H1 (cell line): Measurements from ENCODE around the gene HOXD12. TPM values are rescaled to one million over a fixed set of nuclear protein-coding genes. Genes with fewer than 3 reads are reported as not detected.

Experiments used
- CTCF ChIA-PET: fragments of 300-600 bp; sonication (Branson Sonifier 250); formaldehyde crosslinking; loops from one replicate; lab custom pipeline; 2021; ENCODE audit not compliant: partially characterized antibody; lab: Charles Lee
- POLR2A ChIA-PET: fragments of 300-600 bp; sonication (Branson Sonifier 250); formaldehyde crosslinking; loops from one replicate; lab custom pipeline; 2021; ENCODE audit warnings: inconsistent platforms; ENCODE audit not compliant: partially characterized antibody; lab: Charles Lee
- DNase-seq, 2 experiments: peaks; one replicate each; pipeline versions ENCODE4 v3.0.0 to v3.0.0-alpha.2; 2010 to 2022; ENCODE audit warnings: low spot score in 2 of 2, low read depth in 1 of 2, mixed read lengths in 1 of 2
- FAIRE-seq: peaks from 2 replicates; lab custom pipeline; 2011; peaks lifted over from hg19 to GRCh38; lab: Jason Lieb, UNC
- H2AFZ ChIP-seq: 2 replicates; pipeline ENCODE4 v1.8.1; 2012; ENCODE audit warnings: low read length, inconsistent platforms
- H2AK5ac ChIP-seq: 2 replicates; pipeline ENCODE4 v1.6.1; 2013; ENCODE audit warnings: low read depth, low read length
- H2BK120ac ChIP-seq: replicated peaks from 2 replicates; pipeline ENCODE3; 2013; ENCODE audit warnings: low read depth, low read length, inconsistent platforms
- H2BK12ac ChIP-seq: 2 replicates; pipeline ENCODE4 v1.6.1; 2013; ENCODE audit warnings: low read depth, low read length
- H2BK15ac ChIP-seq: 2 replicates; pipeline ENCODE4 v1.6.1; 2013; ENCODE audit warnings: low read length
- H2BK20ac ChIP-seq: 2 replicates; pipeline ENCODE4 v1.6.1; 2013; ENCODE audit warnings: low read length
- H2BK5ac ChIP-seq: 2 replicates; pipeline ENCODE4 v1.6.1; 2013; ENCODE audit warnings: low read depth, low read length
- H3K14ac ChIP-seq: 2 replicates; pipeline ENCODE4 v1.6.1; 2013; ENCODE audit warnings: inconsistent platforms; ENCODE audit not compliant: insufficient read length
- H3K18ac ChIP-seq: 2 replicates; pipeline ENCODE4 v1.6.1; 2013; ENCODE audit warnings: low read length; ENCODE audit errors: extremely low read depth
- H3K23ac ChIP-seq: 2 replicates; pipeline ENCODE4 v1.6.1; 2013; ENCODE audit warnings: inconsistent platforms; ENCODE audit not compliant: insufficient read length
- H3K23me2 ChIP-seq: 2 replicates; pipeline ENCODE4 v1.6.1; 2013; ENCODE audit warnings: low read depth, low read length
- H3K27ac ChIP-seq: 2 replicates; pipeline ENCODE4 v1.6.1; 2011; ENCODE audit warnings: low read depth, low read length, inconsistent platforms
- H3K27me3 ChIP-seq, 4 experiments: replicated peaks in 1 of 4; 1 replicate in 1 of 4; 2 replicates in 3 of 4; pipeline versions ENCODE4 v1.6.1 to v1.8.1; 2011 to 2013; ENCODE audit warnings: low read length in 3 of 4, mild to moderate bottlenecking in 3 of 4, inconsistent platforms in 2 of 4, mixed read lengths in 2 of 4, moderate library complexity in 1 of 4; ENCODE audit not compliant: control insufficient read depth in 3 of 4, insufficient read depth in 3 of 4; ENCODE audit errors: extremely low read depth in 1 of 4
- H3K36me3 ChIP-seq, 4 experiments: 2 replicates each; pipeline versions ENCODE4 v1.6.1 to v1.8.1; 2011 to 2013; ENCODE audit warnings: mild to moderate bottlenecking in 4 of 4, low read length in 3 of 4, moderate library complexity in 2 of 4, control low read depth in 1 of 4, inconsistent platforms in 1 of 4; ENCODE audit not compliant: insufficient read depth in 4 of 4, control insufficient read depth in 2 of 4
- H3K4ac ChIP-seq: replicated peaks from 2 replicates; pipeline ENCODE3; 2013; ENCODE audit warnings: low read length, low read depth, mixed read lengths, inconsistent platforms; ENCODE audit not compliant: insufficient read length
- H3K4me1 ChIP-seq, 4 experiments: replicated peaks in 1 of 4; 1 replicate in 1 of 4; 2 replicates in 3 of 4; pipeline versions ENCODE4 v1.6.1 to v1.8.1; 2011 to 2013; ENCODE audit warnings: low read length in 3 of 4, inconsistent platforms in 2 of 4, mixed read lengths in 1 of 4; ENCODE audit not compliant: insufficient read depth in 4 of 4, control insufficient read depth in 3 of 4
- H3K4me2 ChIP-seq, 2 experiments: 2 replicates each; pipeline versions ENCODE4 v1.6.1 to v1.8.1; 2011 to 2013; ENCODE audit warnings: low read depth in 2 of 2, low read length in 2 of 2, control low read depth in 1 of 2, inconsistent platforms in 1 of 2, mild to moderate bottlenecking in 1 of 2; ENCODE audit not compliant: insufficient read depth in 1 of 2
- H3K4me3 ChIP-seq, 4 experiments: fragments of 200-600, 300-600 bp in 1 of 4; sonication (generic), shearing (Covaris generic), sonication (Bioruptor Twin) in 1 of 4; 2 replicates each; pipeline versions ENCODE4 v1.5.1 to v1.8.1; 2011 to 2016; ENCODE audit warnings: low read length in 4 of 4, low read depth in 3 of 4, control low read depth in 2 of 4, inconsistent platforms in 2 of 4, mild to moderate bottlenecking in 2 of 4, mixed read lengths in 1 of 4, moderate library complexity in 1 of 4; ENCODE audit not compliant: insufficient read depth in 2 of 4; ENCODE audit errors: extremely low read depth in 1 of 4
- H3K56ac ChIP-seq: replicated peaks from 2 replicates; pipeline ENCODE3; 2013; ENCODE audit warnings: low read depth, mild to moderate bottlenecking, mixed read lengths, low read length, inconsistent platforms; ENCODE audit not compliant: insufficient read length
- H3K79me1 ChIP-seq: 2 replicates; pipeline ENCODE4 v1.6.1; 2013; ENCODE audit warnings: low read depth, low read length, control low read depth
- H3K79me2 ChIP-seq, 2 experiments: 2 replicates each; pipeline versions ENCODE4 v1.6.1 to v1.8.1; 2012 to 2013; ENCODE audit warnings: low read length in 2 of 2, mild to moderate bottlenecking in 2 of 2, inconsistent platforms in 1 of 2; ENCODE audit not compliant: insufficient read depth in 2 of 2, control insufficient read depth in 1 of 2
- H3K9ac ChIP-seq, 4 experiments: replicated peaks in 1 of 4; 1 replicate in 1 of 4; 2 replicates in 3 of 4; pipeline versions ENCODE4 v1.6.1 to v1.8.1; 2011 to 2013; ENCODE audit warnings: low read depth in 3 of 4, low read length in 3 of 4, control low read depth in 2 of 4, mild to moderate bottlenecking in 2 of 4, moderate library complexity in 2 of 4, inconsistent platforms in 1 of 4; ENCODE audit errors: extremely low read depth in 1 of 4
- H3K9me3 ChIP-seq, 2 experiments: 2 replicates each; pipeline versions ENCODE4 v1.6.1 to v1.8.1; 2012 to 2013; ENCODE audit warnings: mild to moderate bottlenecking in 2 of 2, moderate library complexity in 2 of 2, control low read depth in 1 of 2, inconsistent platforms in 1 of 2, low read depth in 1 of 2, low read length in 1 of 2, mixed read lengths in 1 of 2; ENCODE audit not compliant: insufficient read depth in 2 of 2
- H4K20me1 ChIP-seq, 2 experiments: replicated peaks in 1 of 2; 2 replicates each; pipeline versions ENCODE3 to v1.8.1; 2011 to 2013; ENCODE audit warnings: inconsistent platforms in 2 of 2, low read length in 2 of 2, mild to moderate bottlenecking in 1 of 2; ENCODE audit not compliant: insufficient read depth in 2 of 2, control insufficient read depth in 1 of 2
- H4K5ac ChIP-seq: 2 replicates; pipeline ENCODE4 v1.6.1; 2013; ENCODE audit warnings: low read length, low read depth, mixed read lengths, inconsistent platforms; ENCODE audit not compliant: insufficient read length
- H4K8ac ChIP-seq: 2 replicates; pipeline ENCODE4 v1.8.0; 2013; ENCODE audit warnings: mild to moderate bottlenecking, moderate library complexity, low read length, inconsistent platforms; ENCODE audit not compliant: insufficient read depth; ENCODE audit errors: extremely low read depth
- H4K91ac ChIP-seq: replicated peaks from 2 replicates; pipeline ENCODE3; 2013; ENCODE audit warnings: low read length, mixed read lengths, inconsistent platforms; ENCODE audit not compliant: insufficient read length
- ATF3 ChIP-seq: IDR thresholded peaks from 2 replicates; pipeline ENCODE4 v1.6.1; 2011; ENCODE audit warnings: low read depth, mild to moderate bottlenecking, low read length; ENCODE audit not compliant: insufficient read depth
- CBX8 ChIP-seq: fragments of 300-800, 300-1000 bp; sonication (generic); IDR thresholded peaks from 2 replicates; pipeline ENCODE4 v1.7.1; 2016; ENCODE audit warnings: low read depth, low read length, borderline replicate concordance
- EZH2 ChIP-seq: fragments of 200-600 bp; sonication (generic); IDR thresholded peaks from 2 replicates; pipeline ENCODE4 v1.7.1; 2012; ENCODE audit warnings: low read depth, mild to moderate bottlenecking, moderate library complexity, low read length, inconsistent platforms; ENCODE audit not compliant: severe bottlenecking
- POU5F1 ChIP-seq: IDR thresholded peaks from 2 replicates; pipeline ENCODE4 v1.6.1; 2011; ENCODE audit warnings: low read depth, mild to moderate bottlenecking, low read length, moderate library complexity
- SUZ12 ChIP-seq: fragments of 200-600 bp; sonication (generic); IDR thresholded peaks from 2 replicates; pipeline ENCODE4 v1.6.1; 2012; ENCODE audit warnings: mild to moderate bottlenecking, inconsistent platforms, low read length, moderate library complexity, mixed read lengths
- WGBS, 2 experiments: shearing (Covaris generic) in 1 of 2; methylation state at CpG; one replicate each; pipeline versions ENCODE4 v1.1.6 to v1.1.7; 2013 to 2015; ENCODE audit warnings: low lambda C conversion rate in 2 of 2, mixed read lengths in 2 of 2, inconsistent platforms in 1 of 2, low coverage in 1 of 2, missing lambda C conversion rate in 1 of 2; ENCODE audit not compliant: insufficient replicate concordance in 2 of 2, insufficient coverage in 1 of 2, insufficient read length in 1 of 2; ENCODE audit errors: extremely low coverage in 1 of 2, missing lambda C conversion rate in 1 of 2; 5-methylcytosine and 5-hydroxymethylcytosine counted together
- polyA plus RNA-seq, 7 experiments: library from polyadenylated mRNA; depleted of rRNA in 3 of 7; stranded (reverse) in 5 of 7; unstranded in 2 of 7; fragments of >200 nt in 5 of 7; fragments of 200-250 nt in 2 of 7; gene quantifications; 1 replicate in 5 of 7; 2 replicates in 1 of 7; 4 replicates in 1 of 7; pipeline versions ENCODE4 v1.2.1 to v1.2.3, GENCODE V29; 2011 to 2013; ENCODE audit warnings: missing spikeins in 2 of 7, mixed read lengths in 2 of 7
- total RNA-seq: library from RNA; stranded (reverse); fragmentation: NEBNext Ultra II Directional; extraction: Animal tissue kit (Norgen Biotek cat#: 25700); gene quantifications from 2 replicates; pipeline ENCODE4 v1.2.1, GENCODE V29; 2021

The HOXD12 gene
- total and polyA plus RNA-seq, 2 of the 8 experiments (the other 6 are each of a cell fraction or from before 2014, with no cell fraction given) = not detected

DNA sequence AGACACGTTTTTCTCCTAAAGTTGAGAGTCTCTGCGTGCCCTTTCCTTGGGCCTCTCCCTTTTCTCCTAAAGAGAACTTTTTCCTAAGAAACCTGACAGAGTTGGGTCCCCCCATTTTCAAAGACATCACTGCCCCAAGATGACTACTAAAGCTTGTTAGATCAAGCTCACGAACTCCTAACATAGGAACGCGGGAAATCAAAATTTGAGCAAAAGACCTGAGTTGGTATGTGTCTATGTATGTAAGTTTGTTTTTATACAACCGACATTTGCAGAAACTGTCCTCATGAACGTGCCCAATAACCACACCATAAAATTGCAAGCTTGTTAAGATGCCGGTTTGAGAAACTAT, 5.7 kb upstream of the HOXD12 start:
- H2BK20ac ChIP-seq = no peak overlapping the region
- FAIRE-seq = no peak
- peaks cover 79 to 98% (median 91%) of the 10 kb centered on the region in 4 experiments for H3K27me3 ChIP-seq
- no peak overlapping the region for H3K56ac ChIP-seq
- H2AK5ac ChIP-seq = no peak overlapping the region; the same call in 1 of the 2 replicates
- no peak overlapping the region for H3K4ac ChIP-seq
- no peak overlapping the region for H4K5ac ChIP-seq
- TF ChIP-seq ATF3 (no peak), EZH2 (peak; percentile 83), CBX8 (0 out of 2 replicates have a peak, but pooled peaks have one; percentile 1), POU5F1 (no peak), SUZ12 (peak; percentile 86; the same call in 1 of the 2 replicates)
- 21% methylated on average over 8 of the region's 8 CpGs; no CpG with 5 or more reads in 1 of the 2 experiments for WGBS, 2 experiments
- peaks cover 0 to 25% (median 15%) of the 10 kb centered on the region in 4 experiments; a peak in 6 of 7 replicates for H3K4me1 ChIP-seq
- DNase-seq = no peak
- no peaks in the 10 kb centered on the region; a peak in 1 of 4 replicates for H3K9me3 ChIP-seq
- peaks cover 0 to 5% (median 0%) of the 10 kb centered on the region in 4 experiments; a peak in 1 of 8 replicates for H3K36me3 ChIP-seq
- peak overlapping the region in 1 of 2 experiments; percentile 66; a peak in 1 of 4 replicates for H3K4me2 ChIP-seq
- no peak overlapping the region for H4K8ac ChIP-seq
- no peak overlapping the region for H4K91ac ChIP-seq
- peaks cover 21 to 38% of the 10 kb centered on the region in 2 experiments for H4K20me1 ChIP-seq
- H3K79me2 ChIP-seq = no peaks in the 10 kb centered on the region
- H3K27ac ChIP-seq = no peak overlapping the region
- CTCF ChIA-PET = interaction anchor here (0.5 to 6.5 kb wide), 9 partner anchors 11 to 843 kb away, joined by 3 to 130 read pairs (median 5); partner anchors contain the start of genes EVX2 and HOXD9
- H3K23me2 ChIP-seq = peaks cover 6% of the 10 kb centered on the region
- H3K23ac ChIP-seq = no peak overlapping the region
- no peak overlapping the region for H3K9ac ChIP-seq
- no peak overlapping the region for H3K14ac ChIP-seq
- no peak overlapping the region for H3K18ac ChIP-seq
- no peak overlapping the region for H2AFZ ChIP-seq
- H3K4me3 ChIP-seq = no peak overlapping the region
- POLR2A ChIA-PET = interaction anchor here (0.7 to 2.1 kb wide), 4 partner anchors 11 to 456 kb away, joined by 3 to 7 read pairs (median 5); no protein-coding TSS in a partner anchor
- no peak overlapping the region for H2BK15ac ChIP-seq
- H2BK5ac ChIP-seq = no peak overlapping the region
- no peak overlapping the region for H2BK12ac ChIP-seq
- H3K79me1 ChIP-seq = no peaks in the 10 kb centered on the region
- H2BK120ac ChIP-seq = no peak overlapping the region
